AG04449 (cell line): ENCODE data around the gene BIK.

Experiments used
- CTCF ChIA-PET: fragments of 350-600 bp; formaldehyde crosslinking; extraction: SDS; loops from one replicate; lab custom pipeline; 2021; ENCODE audit warnings: antibody characterized with exemption; lab: Yijun Ruan, JAX
- POLR2A ChIA-PET: fragments of 400-600, 350-600 bp; formaldehyde crosslinking; extraction: SDS; loops from one replicate; lab custom pipeline; 2020; ENCODE audit warnings: antibody characterized with exemption, inconsistent platforms; lab: Yijun Ruan, JAX
- DNase-seq: peaks from one replicate; pipeline ENCODE4 v3.0.0-alpha.2; 2010; ENCODE audit warnings: low read depth, low spot score
- H3K4me3 ChIP-seq: 2 replicates; pipeline ENCODE4 v1.5.1; 2011; ENCODE audit warnings: low read depth, mild to moderate bottlenecking, control low read depth, low read length
- CTCF ChIP-seq: IDR thresholded peaks from one replicate; pipeline ENCODE4 v1.5.1; 2011; ENCODE audit warnings: mild to moderate bottlenecking, moderate library complexity, low read length, control low read depth, inconsistent platforms; ENCODE audit not compliant: insufficient read depth; ENCODE audit errors: missing control alignments

The BIK gene

GRCh38 chr22:43118024-43118849, 7.7 kb downstream of the BIK start:
- ChIA-PET POLR2A (no interaction called here), CTCF (no interaction called here)
- no peak for TF ChIP-seq CTCF
- DNase-seq = no peak
- H3K4me3 ChIP-seq = no peak overlapping the region

GRCh38 chr22:43118953-43119458, 8.5 kb downstream of the BIK start:
- no peak for DNase-seq
- CTCF ChIA-PET = no interaction called here
- no peak for TF ChIP-seq CTCF
- POLR2A ChIA-PET = no interaction called here
- no peak overlapping the region for H3K4me3 ChIP-seq

- DNase-seq = peak; percentile 38
- ChIA-PET CTCF (interaction anchor here (0.8 to 1.1 kb wide), 2 partner anchors 9 to 11 kb away, joined by 4 to 5 read pairs; no protein-coding TSS in a partner anchor), POLR2A (no interaction called here)
- no peak for TF ChIP-seq CTCF
- H3K4me3 ChIP-seq = no peak overlapping the region
These were observed 16.1 kb downstream of the BIK start for GRCh38 chr22:43126501-43127165.

- TF ChIP-seq CTCF = no peak
- no peak overlapping the region for H3K4me3 ChIP-seq
- CTCF ChIA-PET = interaction anchor here (0.8 to 1.1 kb wide), 2 partner anchors 8 to 11 kb away, joined by 4 to 5 read pairs; no protein-coding TSS in a partner anchor
- POLR2A ChIA-PET = no interaction called here
- DNase-seq = no peak
These were observed 16.8 kb downstream of the BIK start for GRCh38 chr22:43127166-43127908.

GRCh38 chr22:43128116-43128515, 17.6 kb downstream of the BIK start:
- TF ChIP-seq CTCF = no peak
- POLR2A ChIA-PET = no interaction called here
- CTCF ChIA-PET = no interaction called here
- no peak for DNase-seq
- no peak overlapping the region for H3K4me3 ChIP-seq
